T follicular helper cell (primary cell): Measurements from ENCODE around the gene ARSI.

Source experiments
- DNase-seq: peaks from one replicate; pipeline ENCODE4 v3.0.0-alpha.2; 2020; ENCODE audit warnings: low read depth

The ARSI gene

GRCh38 chr5:150293091-150293941, 9.4 kb downstream of the ARSI start:
- DNase-seq, result no peak

- DNase-seq, result no peak
These were observed 11.0 kb downstream of the ARSI start for GRCh38 chr5:150291388-150292385.

- DNase-seq, result no peak
These were observed 12.9 kb downstream of the ARSI start, which contains the start of gene CAMK2A for GRCh38 chr5:150289551-150290390. CAMK2A (minus strand) TSS chr5:150289773; CDS start chr5:150289625, 148 bp downstream.

- DNase-seq, result no peak
These were observed 13.9 kb downstream of the ARSI start for GRCh38 chr5:150288791-150289190.

- no peak for DNase-seq
These were observed 14.3 kb downstream of the ARSI start for GRCh38 chr5:150288361-150288760.

GRCh38 chr5:150286820-150287219, 15.9 kb downstream of the ARSI start:
- DNase-seq, result no peak

GRCh38 chr5:150285114-150285513, 17.6 kb downstream of the ARSI start:
- no peak for DNase-seq

- DNase-seq, result no peak
These were observed 18.4 kb downstream of the ARSI start for GRCh38 chr5:150284311-150284710.

GRCh38 chr5:150283904-150284303, 18.8 kb downstream of the ARSI start:
- DNase-seq, result no peak

GRCh38 chr5:150281987-150282386, 20.7 kb downstream of the ARSI start:
- DNase-seq, result no peak

- DNase-seq, result no peak
These were observed 23.2 kb downstream of the ARSI start for GRCh38 chr5:150279330-150280020.

GRCh38 chr5:150278916-150279315, 23.8 kb downstream of the ARSI start:
- DNase-seq, result no peak

DNA sequence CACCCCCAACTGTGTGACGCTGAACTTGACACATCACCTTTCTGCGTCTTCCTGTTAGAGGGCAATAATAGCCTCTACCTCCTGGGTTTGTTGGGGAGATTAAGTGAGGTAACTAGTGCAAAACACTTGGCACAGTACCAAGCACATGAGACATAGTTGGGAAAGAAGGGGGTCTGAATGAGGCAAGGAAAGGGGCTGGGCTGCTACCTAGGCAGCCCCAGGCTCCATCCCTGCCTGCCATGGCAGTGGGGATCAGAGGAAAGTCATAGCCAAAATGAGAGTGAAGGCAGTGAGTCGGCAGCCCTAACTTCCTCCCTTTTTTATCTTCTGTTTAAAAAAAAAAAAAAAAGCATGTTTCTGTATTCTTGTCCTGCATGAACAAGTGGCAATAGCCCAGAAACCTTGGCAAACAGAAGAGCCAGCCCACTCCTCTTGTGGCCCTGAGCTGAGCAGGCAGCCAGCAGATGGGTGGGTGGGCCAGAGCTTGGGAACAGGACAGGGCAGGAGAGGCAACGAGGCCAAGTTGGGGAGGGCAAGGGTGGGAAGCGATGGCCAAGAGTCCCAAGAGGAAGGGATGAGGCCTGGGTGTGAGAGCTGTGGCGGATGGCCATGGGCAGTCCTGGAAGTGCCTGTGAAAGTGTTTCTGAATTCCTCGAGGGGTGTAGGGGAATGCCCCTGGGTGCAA, 24.5 kb downstream of the ARSI start:
- no peak for DNase-seq

DNA sequence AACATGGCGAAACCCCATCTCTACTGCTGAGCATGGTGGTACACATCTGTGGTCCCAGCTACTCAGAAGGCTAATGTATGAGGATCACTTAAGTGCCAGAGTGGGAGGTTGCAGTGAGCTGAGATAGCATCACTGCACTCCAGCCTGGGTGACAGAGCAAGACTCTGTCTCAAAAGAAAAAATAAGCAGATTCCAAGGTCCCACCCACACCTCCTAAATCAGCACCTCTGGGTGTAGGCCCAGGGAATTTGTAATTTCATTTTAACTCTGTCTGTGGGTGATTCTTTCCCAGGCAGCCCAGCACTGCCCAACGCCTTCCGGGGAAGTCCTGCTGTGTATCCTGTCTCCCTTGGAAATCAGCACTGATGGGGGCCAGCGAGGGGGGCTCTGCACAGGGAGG, 25.7 kb downstream of the ARSI start:
- no peak for DNase-seq

DNA sequence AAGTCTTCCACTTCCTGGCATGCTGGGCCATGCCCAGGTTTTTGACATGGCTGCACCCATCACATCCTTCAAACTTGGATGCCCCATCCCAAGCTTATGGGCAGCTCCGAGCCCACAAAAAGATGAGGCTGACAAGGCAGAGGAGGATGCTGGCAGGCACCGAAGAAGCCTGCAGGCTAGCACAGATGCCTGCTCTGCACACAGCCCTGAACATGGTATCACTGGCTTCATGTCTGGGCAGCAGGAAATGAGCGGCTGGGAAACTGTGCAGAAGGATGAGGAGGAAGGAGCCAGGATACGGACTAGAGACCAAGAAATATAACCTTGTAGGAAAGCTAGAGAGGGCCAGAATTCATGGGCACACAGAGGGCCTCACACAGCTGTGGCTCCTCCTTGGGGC, 27.9 kb downstream of the ARSI start:
- no peak for DNase-seq

DNA sequence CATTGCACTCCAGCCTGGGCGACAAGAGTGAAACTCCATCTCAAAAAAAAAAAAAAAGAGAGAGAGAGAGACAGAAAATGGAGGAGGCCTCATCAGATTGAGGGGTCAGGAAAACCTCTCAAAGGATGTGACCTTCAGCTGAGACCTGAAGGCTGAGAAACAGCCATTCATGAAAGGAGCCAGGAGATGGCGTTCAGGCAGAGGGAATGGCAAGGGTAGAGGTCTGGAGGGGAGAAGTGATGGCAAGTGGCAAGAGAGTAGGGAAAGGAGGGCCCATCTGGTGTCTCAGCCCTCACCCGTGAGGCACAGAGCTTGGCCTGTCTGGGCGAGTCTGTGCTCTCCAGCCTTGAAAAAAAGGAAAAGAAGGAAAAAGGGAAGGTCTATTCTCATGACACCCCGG, 30.2 kb downstream of the ARSI start:
- no peak for DNase-seq

DNA sequence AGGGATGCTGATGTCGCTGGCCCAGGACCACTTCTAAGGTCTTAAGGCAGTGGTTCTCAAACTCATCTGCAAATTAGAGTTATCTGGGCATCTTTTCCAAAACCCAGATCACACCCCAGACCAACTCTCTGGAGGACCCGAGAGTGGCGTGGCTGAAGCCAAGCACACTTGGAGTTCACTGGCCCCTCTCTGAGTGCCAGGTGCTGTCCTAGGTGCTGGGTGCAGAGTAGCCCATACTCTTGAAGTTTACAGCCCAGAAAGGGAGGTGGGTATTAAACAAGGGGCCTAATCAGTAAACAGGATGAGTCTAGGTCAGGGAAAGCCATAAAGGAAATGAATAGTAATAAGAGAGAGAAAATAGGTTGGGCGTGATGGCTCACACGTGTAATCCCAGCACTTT, 30.8 kb downstream of the ARSI start:
- DNase-seq, result no peak

DNA sequence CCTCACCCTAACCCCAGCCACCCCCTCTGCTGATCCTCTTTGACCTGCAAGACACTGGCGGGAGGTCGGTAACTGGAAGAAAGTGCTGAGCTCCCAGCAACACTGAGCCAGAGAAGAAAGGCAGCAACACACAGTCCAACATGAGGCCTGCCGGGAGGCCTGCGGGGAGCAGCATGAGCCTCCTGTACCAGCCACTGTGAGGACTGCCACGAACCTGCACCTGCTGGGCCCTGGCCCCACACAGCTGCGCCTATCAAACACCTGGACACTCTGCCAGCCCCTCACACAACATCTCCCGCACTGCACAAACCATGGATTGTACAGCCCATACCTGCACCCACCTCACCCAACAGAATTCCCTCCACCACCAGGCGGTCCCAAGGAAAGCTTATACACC, 31.4 kb downstream of the ARSI start:
- DNase-seq, result no peak

DNA sequence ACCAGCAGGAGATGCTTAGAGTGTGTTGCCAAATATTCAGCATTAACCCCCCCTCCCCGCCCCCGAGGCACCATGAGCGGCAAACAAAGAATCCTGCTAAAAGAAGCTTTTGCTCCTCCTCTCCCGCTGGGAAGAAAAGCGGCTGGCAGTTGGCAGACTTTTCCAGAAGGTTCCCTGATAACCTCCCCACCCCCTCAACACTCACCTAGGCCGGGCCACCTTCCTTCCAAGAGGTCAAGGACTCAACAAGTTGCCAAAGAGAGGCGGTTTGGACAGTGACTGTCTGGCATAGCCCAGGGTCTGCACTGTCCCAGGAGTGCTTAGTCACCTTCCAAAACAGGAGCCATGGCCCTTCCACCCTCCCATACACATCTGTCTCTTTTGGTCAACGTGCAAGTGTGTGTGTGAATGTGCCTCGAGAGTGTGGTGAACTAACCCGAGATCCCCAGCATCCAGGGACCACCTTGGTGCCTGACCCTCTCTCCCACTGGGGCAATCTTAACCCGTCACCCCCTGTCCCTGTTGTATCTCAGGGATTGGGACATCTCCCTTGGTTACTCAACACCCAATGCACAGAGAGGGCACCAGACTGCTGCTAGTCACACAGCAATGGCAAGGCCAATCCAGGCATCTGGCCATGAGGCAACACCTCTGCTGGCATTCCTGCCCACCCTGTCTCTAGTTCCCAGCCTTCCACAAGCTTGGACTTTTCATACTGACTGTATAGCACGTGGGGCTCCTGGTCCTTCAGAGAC, 32.0 kb downstream of the ARSI start:
- DNase-seq, result no peak

DNA sequence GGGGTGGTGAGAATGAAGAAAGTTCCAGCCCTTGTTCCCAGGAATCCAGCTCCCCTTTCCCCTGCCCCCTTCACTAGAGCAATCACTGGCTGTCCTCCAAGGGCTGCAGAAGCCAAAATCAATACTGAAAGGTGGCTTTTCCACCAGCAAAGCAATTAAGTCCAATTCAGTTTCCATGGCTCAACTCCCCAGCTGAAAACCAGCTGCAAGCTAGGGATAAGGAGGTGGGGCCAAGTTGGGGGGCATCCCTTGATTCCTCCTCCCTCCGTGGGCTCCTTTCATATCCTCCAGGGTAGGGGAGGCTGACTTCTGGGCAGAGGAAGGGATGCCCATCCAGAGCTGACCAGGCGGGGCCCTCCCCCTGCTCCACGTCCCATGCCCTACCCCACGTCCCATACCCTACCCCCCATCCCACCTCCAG, 35.8 kb downstream of the ARSI start:
- no peak for DNase-seq
